HG03108 (cell line): ENCODE data around the gene SHFL.

Experiments
- ATAC-seq: cut with Tn5 transposase; IDR thresholded peaks from one replicate; pipeline ENCODE4 v1.9.1; 2021; ENCODE audit warnings: moderate library complexity; ENCODE audit not compliant: unreplicated experiment

Gene SHFL

GRCh38 chr19:10085641-10086590 lies at the start of gene SHFL:
Gene SHFL (plus strand): TSS chr19:10086317. CDS start chr19:10086428, 111 bp downstream.
- peak; percentile 80 for ATAC-seq

GRCh38 chr19:10036601-10037071 lies 49.5 kb upstream of the SHFL start:
- no peak for ATAC-seq

- ATAC-seq, result no peak
These were observed 48.8 kb upstream of the SHFL start for GRCh38 chr19:10037367-10037766.

GRCh38 chr19:10037809-10038208 lies 48.3 kb upstream of the SHFL start:
- no peak for ATAC-seq

GRCh38 chr19:10043286-10043927 lies 42.7 kb upstream of the SHFL start:
- ATAC-seq, result no peak

- ATAC-seq, result no peak
These were observed 41.7 kb upstream of the SHFL start for GRCh38 chr19:10044390-10044789.

- ATAC-seq, result no peak
These were observed 40.7 kb upstream of the SHFL start for GRCh38 chr19:10045371-10045770.

GRCh38 chr19:10049626-10050025 lies 36.5 kb upstream of the SHFL start:
- ATAC-seq, result no peak

- no peak for ATAC-seq
These were observed 33.3 kb upstream of the SHFL start for GRCh38 chr19:10052602-10053360.

- ATAC-seq, result no peak
These were observed 24.3 kb upstream of the SHFL start for GRCh38 chr19:10061717-10062310.

GRCh38 chr19:10068205-10068604 lies 17.9 kb upstream of the SHFL start:
- no peak for ATAC-seq

- ATAC-seq, result no peak
These were observed 17.1 kb upstream of the SHFL start for GRCh38 chr19:10069046-10069445.

- ATAC-seq, result no peak
These were observed 15.2 kb upstream of the SHFL start for GRCh38 chr19:10070730-10071446.

GRCh38 chr19:10074153-10074552 lies 12.0 kb upstream of the SHFL start:
- ATAC-seq, result no peak

GRCh38 chr19:10076535-10076934 lies 9.6 kb upstream of the SHFL start:
- ATAC-seq, result no peak

GRCh38 chr19:10078329-10078728 lies 7.8 kb upstream of the SHFL start:
- ATAC-seq, result no peak

- no peak for ATAC-seq
These were observed 7.1 kb upstream of the SHFL start for GRCh38 chr19:10079031-10079453.

- no peak for ATAC-seq
These were observed 2.2 kb upstream of the SHFL start for GRCh38 chr19:10083911-10084310.

- ATAC-seq, result no peak
These were observed 1.3 kb upstream of the SHFL start for GRCh38 chr19:10084803-10085202.

- no peak for ATAC-seq
These were observed 575 bp downstream of the SHFL start for GRCh38 chr19:10086591-10087192.
